HCT116 (cell line): ENCODE data around the gene NDUFAF2. TPM values are rescaled to one million over a fixed set of nuclear protein-coding genes. Genes with fewer than 3 reads are reported as not detected.

ENCODE experiments used
- ATAC-seq: fragments of 200-7000 bp; cut with Tn5 transposase; 2 replicates; pipeline ENCODE4 v1.9.1; 2020; ENCODE audit warnings: mild to moderate bottlenecking, moderate library complexity
- BruUV-seq: library from RNA; stranded (reverse); fragments of 400-500 nt; replicated peaks from 2 replicates; lab custom pipeline; 2021; lab: Mats Ljungman, UMichigan
- CTCF ChIA-PET: fragments of 300-600 bp; sonication (Branson Sonifier 250); formaldehyde crosslinking; loops from one replicate; lab custom pipeline; 2021; ENCODE audit warnings: antibody characterized with exemption; lab: Charles Lee
- POLR2A ChIA-PET: fragments of 300-600, 350-600 bp; sonication (Branson Sonifier 250); formaldehyde crosslinking; loops from one replicate; lab custom pipeline; 2021; ENCODE audit warnings: antibody characterized with exemption; lab: Charles Lee
- RAD21 ChIA-PET, 2 experiments: fragments of 300-600 bp; sonication (Branson Sonifier 250); formaldehyde crosslinking; loops; one replicate each; lab custom pipeline; 2023; ENCODE audit warnings: low total read pairs in 2 of 2; ENCODE audit not compliant: uncharacterized antibody in 2 of 2, unreplicated experiment in 2 of 2, low non-redundant PET in 1 of 2; lab: Charles Lee
- DNase-seq: peaks from one replicate; pipeline ENCODE4 v3.0.0-alpha.2; 2010; ENCODE audit warnings: low read depth, low spot score
- H2AFZ ChIP-seq: fragments of 200-600 bp; shearing (Covaris generic), sonication (generic); 2 replicates; pipeline ENCODE4 v1.6.1; 2017; ENCODE audit warnings: low read depth, mixed run types, mixed read lengths, antibody characterized with exemption, low read length; ENCODE audit not compliant: poor library complexity, severe bottlenecking
- H3K27ac ChIP-seq: 2 replicates; pipeline ENCODE4 v1.5.1; 2012; ENCODE audit warnings: low read depth, low read length
- H3K27me3 ChIP-seq: fragments of 200-600 bp; sonication (generic); 2 replicates; pipeline ENCODE4 v1.6.1; 2016; ENCODE audit warnings: mixed run types, low read length, mixed read lengths; ENCODE audit not compliant: insufficient read depth
- H3K36me3 ChIP-seq, 2 experiments: fragments of 200-500 bp in 1 of 2; fragments of 200-600 bp in 1 of 2; sonication (Bioruptor generic) in 1 of 2; sonication (generic) in 1 of 2; 2 replicates each; pipeline versions ENCODE4 v1.5.1 to v1.6.1; 2014 to 2016; ENCODE audit warnings: low read length in 2 of 2, inconsistent platforms in 1 of 2, mixed read lengths in 1 of 2, mixed run types in 1 of 2; ENCODE audit not compliant: insufficient read depth in 2 of 2, control insufficient read depth in 1 of 2
- H3K4me1 ChIP-seq, 2 experiments: fragments of 200-600 bp in 1 of 2; sonication (generic) in 1 of 2; 2 replicates each; pipeline versions ENCODE4 v1.5.1 to v1.6.1; 2012 to 2017; ENCODE audit warnings: low read length in 2 of 2, inconsistent platforms in 1 of 2, mild to moderate bottlenecking in 1 of 2, mixed read lengths in 1 of 2, mixed run types in 1 of 2, moderate library complexity in 1 of 2; ENCODE audit not compliant: insufficient read depth in 2 of 2, control insufficient read depth in 1 of 2
- H3K4me2 ChIP-seq: fragments of 200-600 bp; sonication (generic); 2 replicates; pipeline ENCODE4 v1.6.1; 2017; ENCODE audit warnings: mixed run types, low read length, mixed read lengths
- H3K4me3 ChIP-seq, 2 experiments: fragments of 200-600 bp in 1 of 2; sonication (generic) in 1 of 2; replicated peaks in 1 of 2; 2 replicates each; pipeline ENCODE4 v1.5.1; 2011 to 2016; ENCODE audit warnings: low read length in 2 of 2, control low read depth in 1 of 2, low read depth in 1 of 2, mild to moderate bottlenecking in 1 of 2, mixed read lengths in 1 of 2, mixed run types in 1 of 2
- H3K79me2 ChIP-seq: fragments of 200-600 bp; sonication (generic); 2 replicates; pipeline ENCODE4 v1.6.1; 2017; ENCODE audit warnings: mild to moderate bottlenecking, mixed run types, low read length, moderate library complexity, mixed read lengths; ENCODE audit not compliant: insufficient read depth
- H3K9ac ChIP-seq: fragments of 200-600 bp; sonication (generic); 2 replicates; pipeline ENCODE4 v1.6.1; 2016; ENCODE audit warnings: low read length, mixed read lengths
- H3K9me2 ChIP-seq: fragments of 200-600 bp; sonication (generic), shearing (Covaris generic); 2 replicates; pipeline ENCODE4 v1.6.1; 2017; ENCODE audit warnings: mixed run types, mild to moderate bottlenecking, moderate library complexity; ENCODE audit not compliant: insufficient read depth
- H3K9me3 ChIP-seq, 2 experiments: fragments of 200-500 bp in 1 of 2; fragments of 200-600 bp in 1 of 2; sonication (Bioruptor generic) in 1 of 2; sonication (generic) in 1 of 2; 2 replicates each; pipeline ENCODE4 v1.6.1; 2014 to 2017; ENCODE audit warnings: low read length in 2 of 2, mixed read lengths in 2 of 2, inconsistent platforms in 1 of 2, low read depth in 1 of 2, mild to moderate bottlenecking in 1 of 2, mixed run types in 1 of 2, moderate library complexity in 1 of 2; ENCODE audit not compliant: control insufficient read depth in 1 of 2, insufficient read depth in 1 of 2
- H4K20me1 ChIP-seq: fragments of 200-600 bp; sonication (generic), shearing (Covaris generic); 2 replicates; pipeline ENCODE4 v1.6.1; 2017; ENCODE audit warnings: mixed run types, mild to moderate bottlenecking, moderate library complexity; ENCODE audit not compliant: insufficient read depth
- ATF3 ChIP-seq: IDR thresholded peaks from 2 replicates; pipeline ENCODE4 v1.6.1; 2012
- CTCF ChIP-seq, 3 experiments: fragments of 200-600 bp in 1 of 3; sonication (generic) in 1 of 3; IDR thresholded peaks in 2 of 3; conservative IDR thresholded peaks in 1 of 3; 2 replicates each; pipeline ENCODE4 v1.5.1; 2012 to 2017; ENCODE audit warnings: low read depth in 2 of 3, low read length in 2 of 3, antibody characterized with exemption in 1 of 3, borderline replicate concordance in 1 of 3, control low read depth in 1 of 3, mild to moderate bottlenecking in 1 of 3, mixed read lengths in 1 of 3, mixed run types in 1 of 3, moderate library complexity in 1 of 3; ENCODE audit not compliant: insufficient read depth in 1 of 3
- EGR1 ChIP-seq: IDR thresholded peaks from 2 replicates; pipeline ENCODE4 v1.6.1; 2012; ENCODE audit warnings: low read depth
- EZH2 ChIP-seq: fragments of 200-600 bp; sonication (generic); IDR thresholded peaks from 2 replicates; pipeline ENCODE4 v1.6.1; 2017; ENCODE audit warnings: antibody characterized with exemption, mixed run types
- EZH2phosphoT487 ChIP-seq: fragments of 200-600 bp; IDR thresholded peaks from 2 replicates; pipeline ENCODE4 v1.6.1; 2018; ENCODE audit warnings: antibody characterized with exemption, borderline replicate concordance
- JUND ChIP-seq: IDR thresholded peaks from 2 replicates; pipeline ENCODE4 v1.6.1; 2012
- RAD21 ChIP-seq: IDR thresholded peaks from 2 replicates; pipeline ENCODE4 v1.6.1; 2012; ENCODE audit warnings: low read depth, mild to moderate bottlenecking
- SIN3A ChIP-seq: IDR thresholded peaks from 2 replicates; pipeline ENCODE4 v1.6.1; 2012; ENCODE audit warnings: low read depth
- SRF ChIP-seq: IDR thresholded peaks from 2 replicates; pipeline ENCODE4 v1.6.1; 2012; ENCODE audit warnings: low read depth
- TCF7L2 ChIP-seq: IDR thresholded peaks from 2 replicates; pipeline ENCODE4 v1.7.0; 2011; ENCODE audit warnings: borderline replicate concordance, inconsistent platforms; ENCODE audit not compliant: insufficient read depth, insufficient read length; ENCODE audit errors: extremely low read depth
- YY1 ChIP-seq: IDR thresholded peaks from 2 replicates; pipeline ENCODE4 v1.6.1; 2011; ENCODE audit warnings: low read length, low read depth, moderate library complexity, mild to moderate bottlenecking; ENCODE audit not compliant: insufficient replicate concordance; ENCODE audit errors: extremely low read depth
- ZBTB33 ChIP-seq: IDR thresholded peaks from 2 replicates; pipeline ENCODE4 v1.6.1; 2011; ENCODE audit warnings: mild to moderate bottlenecking, low read length, moderate library complexity; ENCODE audit not compliant: insufficient replicate concordance; ENCODE audit errors: extremely low read depth
- intact Hi-C: fragments of 100-400 bp; cut with micrococcal nuclease; formaldehyde crosslinking; loops from 2 replicates; pipeline ENCODE4 v1.10.0; 2022
- total RNA-seq: library from RNA; stranded (reverse); gene quantifications from one replicate; pipeline ENCODE4 v1.2.1, GENCODE V29; 2021; ENCODE audit not compliant: unreplicated experiment

The NDUFAF2 gene
- total RNA-seq, 1 experiment from 2014 or later: 36.9 TPM

- TF ChIP-seq CTCF (IDR thresholded peaks at IDR 0.05 in 2 of 3, conservative IDR thresholded peaks at IDR 0.05 in 1 of 3; ENCODE audit: borderline replicate concordance in 1 of 3, insufficient read depth in 1 of 3, low read depth in 2 of 3, low read length in 2 of 3) (no peak), YY1 (no peak), SIN3A (no peak), ZBTB33 (no peak)
- TF ChIP-seq, all 23 proteins: peak for 0
These were observed 124.1 kb downstream of the NDUFAF2 start (continued) for GRCh38 chr5:61069150-61069549.

GRCh38 chr5:61071526-61071925, 126.5 kb downstream of the NDUFAF2 start:
- ChIA-PET RAD21 (no interaction called here), POLR2A (no interaction called here), CTCF (no interaction called here)
- Histone ChIP-seq H3K9ac (no peak overlapping the region), H3K9me2 (no peaks in the 10 kb centered on the region), H3K27ac (no peak overlapping the region), H2AFZ (no peak overlapping the region), H3K4me2 (no peak overlapping the region), H3K9me3 (no peaks in the 10 kb centered on the region), H3K79me2 (no peaks in the 10 kb centered on the region), H3K36me3 (no peaks in the 10 kb centered on the region), H3K4me1 (no peaks in the 10 kb centered on the region), H3K27me3 (no peaks in the 10 kb centered on the region), H3K4me3 (no peak overlapping the region), H4K20me1 (no peaks in the 10 kb centered on the region)
- no peak for DNase-seq
- no TSS peak for BruUV-seq
- no peak for TF ChIP-seq SIN3A
- no peak for TF ChIP-seq EGR1
- no peak for TF ChIP-seq JUND
- TF ChIP-seq EZH2phosphoT487: no peak
- no peak for TF ChIP-seq YY1
- no peak for TF ChIP-seq TCF7L2
- no peak for TF ChIP-seq CTCF (IDR thresholded peaks at IDR 0.05 in 2 of 3, conservative IDR thresholded peaks at IDR 0.05 in 1 of 3; ENCODE audit: borderline replicate concordance in 1 of 3, insufficient read depth in 1 of 3, low read depth in 2 of 3, low read length in 2 of 3)
- TF ChIP-seq RAD21: no peak
- TF ChIP-seq ATF3: no peak
- TF ChIP-seq SRF: no peak
- no peak for TF ChIP-seq EZH2
- no peak for ATAC-seq
- intact Hi-C loops: no loop called here
